ENCODE measurements around the gene NUDT7.

NUDT7 gene

GRCh38 chr16:77782694-77783093, 60.4 kb downstream of the NUDT7 start:
- DNase-seq = no peak

- no peak for DNase-seq
Measured at GRCh38 chr16:77784441-77785372, 62.4 kb downstream of the NUDT7 start.

- no peak for DNase-seq
Measured at GRCh38 chr16:77785373-77785764, 63.1 kb downstream of the NUDT7 start.

- no peak for DNase-seq
Measured at GRCh38 chr16:77786186-77786847, 64.0 kb downstream of the NUDT7 start.

GRCh38 chr16:77787452-77787851, 65.1 kb downstream of the NUDT7 start:
- DNase-seq = no peak

GRCh38 chr16:77788181-77789084, 66.1 kb downstream of the NUDT7 start, which contains the start of gene VAT1L:
VAT1L (plus strand) TSS chr16:77788564; CDS start chr16:77788683, 119 bp downstream.
- peak; percentile 38 for DNase-seq

GRCh38 chr16:77789085-77790008, 67.0 kb downstream of the NUDT7 start:
- DNase-seq = peak; percentile 2

GRCh38 chr16:77790009-77790372, 67.7 kb downstream of the NUDT7 start:
- no peak for DNase-seq

- no peak for DNase-seq
Measured at GRCh38 chr16:77790912-77791311, 68.6 kb downstream of the NUDT7 start.

Data from DMS79 treated with DMSO at 0.1 percent for 48 hours (cell line).